HG03196 (cell line): Measurements from ENCODE around the gene TMC1.
"Not testable (repeated sequence)": the region's sequence is repeated elsewhere in the genome, so short reads cannot be mapped to it uniquely, and the experiment has no call there.

Experiments used
- ATAC-seq: cut with Tn5 transposase; IDR thresholded peaks from one replicate; pipeline ENCODE4 v1.9.1; 2021; ENCODE audit not compliant: unreplicated experiment

TMC1 gene

DNA sequence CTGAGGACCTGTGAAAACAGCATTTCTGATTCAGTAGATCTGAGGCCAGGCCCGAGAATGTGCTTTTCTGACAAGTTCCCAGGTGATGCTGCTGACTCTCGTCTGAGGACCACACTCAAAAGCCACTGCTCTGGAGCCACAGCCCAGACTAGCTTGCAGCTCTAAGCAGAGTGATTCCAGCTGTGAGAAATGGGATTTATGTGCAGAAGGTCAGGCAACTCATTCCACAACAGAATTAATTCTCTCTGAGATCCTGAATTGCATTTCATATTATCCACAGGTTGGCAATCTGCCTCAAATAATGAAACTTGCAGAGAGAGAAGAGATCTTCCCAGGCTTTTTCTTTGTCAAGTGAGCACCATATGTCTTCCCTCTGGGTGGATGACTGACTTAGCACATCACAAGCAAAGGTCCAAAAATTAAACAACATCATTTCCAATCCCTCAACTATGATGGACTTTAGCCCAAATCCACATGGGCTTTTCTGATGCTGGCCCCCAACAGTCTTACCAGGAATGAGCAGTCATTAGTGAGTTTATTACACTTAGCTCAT, 291.2 kb downstream of the TMC1 start:
- ATAC-seq, result no peak

DNA sequence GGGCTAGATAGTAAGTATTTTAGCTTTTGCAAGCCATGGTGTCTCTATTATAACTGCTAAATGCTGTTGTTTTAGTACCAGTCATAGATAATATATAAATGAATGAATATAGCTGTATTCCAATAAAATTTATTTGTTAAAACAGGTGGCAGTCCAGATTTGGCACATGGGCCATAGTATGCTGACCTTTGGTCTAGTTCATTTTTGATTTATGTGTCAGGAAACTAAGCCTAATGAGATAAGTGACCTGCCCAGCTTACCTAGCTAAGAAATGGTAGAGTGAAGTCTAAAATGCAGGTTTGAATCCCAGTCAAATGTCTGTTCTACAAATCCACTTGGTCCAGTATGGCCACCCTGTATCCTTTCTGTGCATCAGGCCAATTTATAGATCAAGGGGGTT, 292.1 kb downstream of the TMC1 start:
- ATAC-seq, result no peak

DNA sequence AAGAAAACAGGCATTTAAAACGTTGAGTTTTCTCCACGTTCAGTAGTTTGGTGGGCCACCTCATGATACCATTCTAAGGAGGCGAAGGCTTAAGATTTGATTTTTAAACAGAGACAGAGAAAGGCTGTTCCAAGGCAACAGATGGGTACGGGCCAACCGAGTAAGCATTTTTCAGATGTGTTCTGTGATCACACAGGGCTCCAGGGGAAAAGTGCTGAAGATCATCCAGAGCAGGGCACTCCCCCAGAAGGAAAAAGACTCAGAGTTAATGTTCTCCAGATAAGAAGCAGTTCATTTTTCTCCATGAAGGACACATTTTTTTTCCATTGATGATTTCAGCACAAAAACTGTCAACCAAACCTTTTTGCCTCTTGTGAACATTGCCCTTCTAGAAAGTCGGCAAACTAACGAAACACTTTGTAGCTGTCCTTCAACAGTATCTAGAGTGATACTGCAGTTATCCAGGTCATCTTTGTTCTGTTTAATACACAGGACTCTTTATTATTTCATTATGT, 292.7 kb downstream of the TMC1 start:
- no peak for ATAC-seq

DNA sequence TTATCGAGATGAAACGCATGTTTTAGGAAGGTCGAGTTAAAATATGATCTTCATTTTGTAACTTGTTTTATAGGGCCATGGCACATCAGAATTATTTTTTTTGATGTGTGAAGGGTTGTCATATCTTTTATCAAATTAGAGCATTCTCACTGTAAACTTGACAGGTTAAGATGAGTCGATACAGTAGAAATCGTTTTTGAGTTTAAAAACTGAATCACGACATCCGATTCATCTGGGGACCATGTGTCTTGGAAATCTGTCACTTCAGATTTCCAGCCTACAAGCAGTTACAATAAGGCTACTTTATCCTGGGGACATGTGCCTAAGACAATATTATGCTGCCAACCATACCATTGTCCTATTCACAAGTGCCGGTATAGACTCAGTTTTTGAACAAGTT, 295.3 kb downstream of the TMC1 start:
- ATAC-seq, result no peak

DNA sequence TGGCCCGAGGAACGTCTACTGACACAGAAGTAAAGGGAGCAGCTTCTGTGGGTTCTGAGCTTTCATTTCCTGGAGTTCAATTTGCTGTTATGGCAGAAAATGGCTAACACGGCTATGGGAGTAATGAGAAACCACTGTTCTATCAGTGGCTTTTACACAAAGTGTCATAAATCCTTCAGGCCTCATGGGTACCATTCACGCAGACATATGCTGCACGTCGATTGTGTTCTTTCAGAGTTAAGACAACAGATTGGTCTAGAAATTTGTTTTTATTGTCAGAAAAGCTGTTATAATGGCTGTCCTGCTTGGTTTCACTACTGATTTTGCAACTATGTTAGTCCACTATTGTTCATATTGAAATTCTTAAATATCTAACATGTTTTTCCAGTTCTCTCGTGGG, 296.0 kb downstream of the TMC1 start:
- ATAC-seq, result no peak

DNA sequence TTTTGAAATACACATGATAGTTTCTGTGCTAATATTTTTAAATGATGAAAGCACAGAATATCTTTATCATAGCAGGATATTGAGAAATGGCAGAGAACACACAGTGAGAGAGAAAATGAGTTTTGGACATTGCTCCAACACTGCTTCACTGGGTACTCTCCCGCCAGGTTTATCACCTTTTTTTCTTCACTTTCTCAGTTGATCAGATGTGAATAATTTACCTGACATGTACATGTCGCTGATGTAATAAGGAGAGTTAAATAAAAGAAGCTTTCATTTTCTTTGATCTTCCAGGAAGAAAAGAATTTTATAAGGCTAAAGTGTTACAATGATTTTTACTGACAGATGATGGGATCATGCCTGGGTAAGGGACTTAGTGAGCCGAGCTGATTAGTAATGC, 297.0 kb downstream of the TMC1 start:
- no peak for ATAC-seq

DNA sequence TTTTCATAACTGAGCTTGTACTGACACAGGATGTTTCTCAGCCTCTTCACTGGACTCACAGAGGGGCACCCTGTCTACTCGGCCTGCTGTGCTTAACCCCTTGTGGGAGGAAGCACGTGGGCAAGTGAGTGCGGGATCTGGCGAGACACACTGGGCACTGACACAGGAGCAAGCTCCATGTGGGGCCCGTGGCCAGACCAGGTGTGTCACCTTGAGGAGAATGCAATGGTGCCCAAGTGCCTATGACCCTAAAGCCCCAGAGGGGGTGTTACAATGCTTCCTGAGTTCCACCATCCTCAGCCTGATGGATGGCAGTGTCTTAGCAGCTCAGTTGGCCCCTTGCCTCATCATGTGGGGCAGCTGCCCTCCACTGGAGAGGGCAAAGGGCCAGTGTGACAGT, 302.6 kb downstream of the TMC1 start:
- ATAC-seq, result no peak

DNA sequence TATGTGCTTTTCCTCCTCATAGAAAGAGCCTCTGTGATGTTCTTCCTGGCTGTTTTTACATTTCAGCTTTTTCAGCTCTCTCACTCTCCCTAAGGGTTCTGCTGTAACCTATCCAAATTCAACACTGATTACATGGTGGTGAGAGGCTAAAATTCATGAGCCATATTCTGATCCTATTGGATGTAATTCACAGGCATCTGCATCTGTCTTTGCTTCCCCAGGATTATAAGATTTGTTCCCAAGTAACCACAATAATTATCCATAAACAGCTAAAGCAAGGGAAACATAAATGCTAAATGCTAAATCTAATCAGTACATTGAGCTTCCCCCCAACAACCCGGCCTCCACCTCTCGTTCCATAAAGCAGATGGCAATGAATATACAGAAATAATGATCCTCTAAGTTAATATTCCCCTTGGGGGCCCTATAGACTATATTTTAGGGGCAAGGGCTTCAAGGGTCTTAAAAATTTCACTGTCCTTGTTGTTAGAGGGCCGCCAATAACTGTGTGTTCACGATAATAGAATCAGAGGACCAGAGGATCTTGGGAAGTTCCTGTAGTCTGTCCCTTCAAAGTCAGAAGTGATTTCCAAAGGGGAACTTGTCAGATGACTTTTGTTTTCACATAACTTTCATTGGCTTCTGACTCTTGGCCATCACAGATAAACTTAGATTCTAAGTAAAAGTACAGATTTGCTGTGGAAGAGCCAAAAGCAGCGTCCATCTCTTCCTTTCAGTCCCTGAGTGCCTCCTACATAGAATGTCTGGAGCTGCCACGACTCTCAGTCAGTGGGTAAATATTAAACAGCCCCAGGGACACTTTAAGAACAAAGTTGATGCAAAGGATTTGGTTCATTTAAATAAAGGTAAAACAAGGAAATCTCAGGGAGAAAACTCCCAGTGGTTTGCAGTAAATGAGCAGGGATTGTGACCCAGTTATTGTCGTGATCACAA, 305.9 kb downstream of the TMC1 start:
- ATAC-seq, result no peak

DNA sequence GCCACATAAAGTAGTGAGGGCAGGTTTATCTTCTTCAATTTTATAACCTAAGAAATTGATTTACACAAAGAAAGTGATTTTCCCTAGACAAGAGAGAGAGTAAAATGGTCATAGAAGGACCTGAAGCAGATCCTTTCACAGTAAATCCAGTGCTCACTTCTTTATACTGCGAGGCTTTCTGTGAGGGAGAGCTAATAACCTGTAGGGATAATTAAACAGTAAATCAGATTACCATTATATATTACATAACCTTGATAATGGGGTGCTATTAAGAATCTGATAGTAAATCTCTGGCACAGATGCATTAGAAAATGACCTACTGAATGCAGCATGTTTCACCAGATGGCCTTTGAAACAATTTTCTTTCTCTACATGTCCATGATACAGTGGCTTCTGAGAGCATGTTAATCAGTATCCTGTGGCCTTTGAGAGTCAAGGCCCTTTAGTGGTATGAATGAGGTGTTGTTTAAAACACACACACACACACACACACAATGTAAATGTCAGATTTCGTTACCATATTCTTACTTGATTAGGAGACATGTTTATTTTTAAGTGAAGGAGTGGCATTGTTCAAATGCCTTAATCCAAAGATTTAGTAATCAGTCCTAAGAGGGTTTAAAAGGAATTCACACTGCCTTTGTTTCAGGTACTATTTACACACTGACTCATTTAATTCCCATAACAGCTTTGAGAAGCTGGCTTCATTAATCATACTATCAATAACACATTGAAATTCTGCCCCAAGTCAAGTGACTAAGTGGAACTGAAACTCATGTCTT, 306.7 kb downstream of the TMC1 start:
- no peak for ATAC-seq

DNA sequence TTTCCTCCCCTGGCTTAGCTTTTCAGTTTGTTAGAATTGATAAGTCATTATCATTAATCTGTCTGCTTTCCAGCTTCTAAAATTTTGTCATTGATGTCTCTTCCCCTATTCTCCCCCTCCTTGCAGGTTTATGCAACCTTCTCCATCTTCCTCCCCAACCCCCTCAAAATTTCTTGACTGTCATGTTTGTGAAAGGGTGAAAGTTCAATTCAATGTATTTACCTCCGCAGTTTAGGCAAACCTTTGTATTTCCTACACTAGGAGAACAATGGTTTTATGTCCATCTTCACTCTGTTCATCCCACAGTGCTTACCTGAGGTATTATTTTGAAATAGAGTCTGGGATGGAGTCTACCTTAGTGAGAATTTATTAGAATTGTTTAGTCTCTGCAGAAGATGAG, 313.6 kb downstream of the TMC1 start:
- ATAC-seq, result no peak

DNA sequence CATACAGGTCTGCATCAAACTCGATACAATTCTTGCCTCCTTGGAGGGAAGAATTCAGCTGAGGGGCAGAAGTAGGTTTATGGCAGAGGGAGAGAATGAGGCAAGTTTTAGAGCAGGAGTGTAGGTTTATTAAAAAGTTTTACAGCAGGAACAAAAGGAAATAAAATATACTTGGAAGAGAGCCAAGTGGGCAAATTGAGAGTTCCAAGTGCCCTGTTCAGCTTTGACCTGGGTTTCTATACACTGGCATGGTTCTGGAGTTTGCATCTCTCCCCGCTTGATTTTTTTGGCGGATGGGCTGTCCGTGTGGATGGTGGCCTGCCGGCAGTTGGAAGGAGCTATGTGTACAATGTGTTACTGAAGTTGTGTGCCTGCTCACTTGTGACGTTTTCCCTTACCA, 315.4 kb downstream of the TMC1 start:
- ATAC-seq, result no peak

DNA sequence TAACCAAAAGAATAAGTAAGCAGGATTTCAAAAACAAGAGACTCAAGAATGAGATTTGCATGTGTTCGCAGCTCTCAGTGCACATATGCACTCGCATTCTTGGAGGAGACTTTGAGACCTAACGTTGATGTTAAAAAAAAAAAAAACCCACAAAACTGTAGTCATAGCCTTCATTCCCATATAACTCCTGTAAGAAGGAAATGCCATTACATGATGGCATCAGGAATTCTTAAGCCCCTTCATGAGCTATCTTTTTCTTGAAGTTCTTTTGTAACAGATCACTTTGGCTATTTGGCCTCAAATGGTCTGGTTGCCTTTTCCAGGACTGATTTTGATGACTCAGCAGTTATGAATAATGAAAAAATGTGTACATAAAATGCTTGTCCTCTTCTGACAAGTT, 317.7 kb downstream of the TMC1 start:
- no peak for ATAC-seq

DNA sequence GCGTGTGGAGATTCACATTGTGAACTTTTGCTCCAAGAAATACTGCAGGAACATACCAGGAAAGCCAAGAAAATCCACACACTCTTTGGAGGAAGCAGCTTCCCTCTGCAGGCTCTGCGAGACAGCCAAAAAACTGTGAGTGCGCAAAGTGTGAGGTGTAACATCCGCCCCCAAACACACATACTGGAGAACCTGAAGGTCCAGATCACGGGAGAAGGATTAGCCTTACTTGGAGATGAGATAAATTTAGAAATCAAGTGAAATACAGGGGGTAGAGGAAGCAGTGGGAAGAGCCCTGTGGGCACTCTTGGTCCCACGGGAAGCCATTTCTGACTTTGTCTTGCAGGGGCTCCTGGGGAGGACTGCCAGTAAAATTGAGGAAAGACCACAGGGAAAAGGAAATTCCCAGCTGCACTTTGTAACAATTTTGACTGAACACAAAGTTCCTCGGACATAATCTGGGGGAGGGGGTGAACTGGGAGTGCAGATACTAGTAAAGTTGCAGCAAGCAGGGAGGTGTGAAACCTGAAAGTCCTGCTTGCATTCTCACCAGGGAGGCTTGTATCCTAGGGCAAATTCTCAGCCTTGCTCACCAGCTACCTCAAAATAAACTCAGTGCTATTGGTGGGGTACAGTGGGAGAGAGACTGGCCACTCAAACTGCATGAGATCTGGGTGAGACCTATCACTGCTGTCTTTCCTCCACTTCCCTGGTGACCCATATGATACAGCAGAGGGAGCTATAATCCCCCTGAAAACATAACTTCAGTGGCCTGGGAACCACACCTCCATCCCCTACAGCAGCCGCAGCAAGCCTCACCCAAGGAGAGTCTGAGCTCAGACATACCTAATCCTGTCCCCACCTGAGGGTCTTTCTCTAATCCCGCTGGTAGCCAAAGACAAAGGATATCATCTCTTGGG, 322.4 kb downstream of the TMC1 start:
- ATAC-seq, result no peak

DNA sequence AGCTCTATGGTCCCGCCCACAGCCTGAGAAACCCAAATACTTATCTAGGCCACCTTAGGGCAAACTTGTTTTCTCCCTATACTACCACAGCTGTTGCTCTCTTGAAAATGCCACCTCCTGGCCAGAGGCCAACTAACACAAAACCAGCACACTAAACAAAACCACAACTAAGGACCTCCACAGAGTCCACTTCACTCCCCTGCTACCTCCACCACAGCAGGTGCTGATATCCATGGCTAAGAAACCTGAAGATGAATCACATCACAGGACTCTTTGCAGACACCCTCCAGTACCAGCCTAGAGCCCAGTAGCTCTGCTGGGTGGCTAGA, 323.0 kb downstream of the TMC1 start:
- ATAC-seq, result no peak

DNA sequence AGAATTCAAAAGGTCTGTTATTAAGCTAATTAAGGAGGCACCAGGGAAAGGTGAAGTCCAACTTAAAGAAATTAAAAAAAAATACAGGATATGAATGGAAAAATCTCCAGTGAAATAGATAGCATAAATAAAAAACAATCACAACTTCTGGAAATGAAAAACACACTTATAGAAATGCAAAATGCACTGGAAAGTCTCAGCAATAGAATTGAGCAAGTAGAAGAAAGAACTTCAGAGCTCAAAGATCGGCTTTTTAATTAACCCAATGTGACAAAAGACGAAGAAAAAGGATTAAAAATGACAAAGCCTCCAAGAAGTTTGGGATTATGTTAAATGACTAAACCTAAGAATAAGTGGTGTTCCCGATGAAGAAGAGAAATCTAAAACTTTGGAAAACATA, 323.6 kb downstream of the TMC1 start:
- not testable (repeated sequence) for ATAC-seq

DNA sequence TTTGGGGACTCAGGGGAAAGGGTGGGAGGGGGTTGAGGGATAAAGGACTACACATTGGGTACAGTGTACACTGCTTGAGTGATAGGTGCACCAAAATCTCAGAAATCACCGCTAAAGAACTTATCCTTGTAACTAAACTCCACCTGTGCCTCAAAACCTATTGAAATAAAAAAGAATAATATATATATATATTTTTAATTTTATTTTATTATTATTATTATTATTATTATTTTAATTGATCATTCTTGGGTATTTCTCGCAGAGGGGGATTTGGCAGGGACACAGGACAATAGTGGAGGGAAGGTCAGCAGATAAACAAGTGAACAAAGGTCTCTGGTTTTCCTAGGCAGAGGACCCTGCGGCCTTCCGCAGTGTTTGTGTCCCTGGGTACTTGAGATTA, 328.8 kb downstream of the TMC1 start:
- ATAC-seq, result not testable (repeated sequence)

DNA sequence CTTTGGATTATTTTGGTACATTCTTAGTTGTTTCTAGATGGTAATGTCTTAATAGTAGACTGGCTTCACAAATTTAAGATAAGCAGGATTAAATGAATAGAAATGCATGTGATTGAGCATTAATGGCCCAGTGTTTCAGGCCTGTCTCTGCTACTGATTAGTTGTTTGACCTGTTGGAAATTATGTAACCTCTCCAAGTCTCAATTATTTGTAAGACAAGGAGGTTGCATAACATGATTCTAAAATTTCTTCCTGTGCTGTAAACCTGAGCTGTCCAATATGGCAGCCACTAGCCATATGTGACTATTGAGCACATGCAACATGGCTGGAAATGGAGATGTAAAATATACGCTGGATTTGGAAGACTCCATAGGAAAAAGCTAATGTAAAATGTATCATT, 333.9 kb downstream of the TMC1 start:
- ATAC-seq, result no peak

DNA sequence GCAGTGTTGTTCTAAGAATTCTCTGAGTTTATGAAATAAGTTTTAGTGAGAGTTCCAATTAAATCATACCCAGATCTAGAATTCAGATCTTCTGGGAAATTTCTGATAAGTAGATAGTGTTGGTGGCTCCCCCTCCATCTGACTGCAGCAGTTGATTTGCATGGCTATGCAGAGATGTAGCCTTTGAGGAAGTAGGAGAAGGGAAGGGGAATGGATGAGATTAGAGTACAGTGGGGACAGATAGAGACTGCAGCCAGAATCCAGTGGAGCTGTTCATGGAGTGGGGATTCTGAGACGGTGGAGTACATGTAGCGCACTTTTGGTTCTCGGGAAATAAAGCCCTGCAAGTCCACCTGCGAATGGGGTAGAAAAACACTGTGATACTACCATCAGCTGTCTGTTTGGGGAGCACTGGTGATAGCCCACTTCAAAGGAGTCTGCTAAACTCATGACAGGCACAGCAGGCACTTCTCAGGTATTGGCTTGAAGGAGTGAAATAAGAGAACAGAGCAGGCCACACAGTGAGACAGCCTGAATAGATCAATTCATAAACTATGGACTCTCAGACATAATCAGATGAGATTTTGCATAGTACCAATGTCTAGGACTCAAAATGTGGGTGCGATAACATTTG, 334.6 kb downstream of the TMC1 start:
- ATAC-seq, result no peak

DNA sequence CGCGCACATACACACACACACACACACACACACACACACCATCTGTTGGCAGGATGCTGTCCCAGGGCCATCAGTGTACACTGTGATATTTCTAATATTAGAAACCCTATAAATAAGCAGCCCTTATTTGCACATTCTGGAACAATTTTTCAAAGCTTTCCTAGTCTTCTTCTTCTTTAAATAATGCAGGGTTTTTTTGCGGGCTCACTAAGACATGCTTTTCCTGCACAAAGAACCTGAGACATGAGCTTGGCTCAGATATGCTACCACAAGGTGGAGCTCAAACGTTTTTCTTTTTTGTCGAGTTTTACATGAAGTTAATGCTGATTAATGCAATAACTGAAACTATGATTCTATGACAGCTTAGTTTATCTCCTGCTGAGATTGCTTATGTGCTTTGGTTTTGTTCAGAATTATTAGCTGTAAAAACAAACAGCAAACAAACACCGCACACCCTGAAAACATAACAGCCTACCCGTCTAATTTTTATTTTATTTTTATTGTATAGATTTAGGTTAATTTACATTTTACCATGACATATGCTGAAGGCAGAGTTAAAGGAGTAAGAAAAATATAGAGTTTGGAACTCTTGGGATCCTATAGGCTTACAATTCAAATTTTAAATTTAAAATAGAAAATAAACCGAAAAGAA, 335.7 kb downstream of the TMC1 start:
- no peak for ATAC-seq

DNA sequence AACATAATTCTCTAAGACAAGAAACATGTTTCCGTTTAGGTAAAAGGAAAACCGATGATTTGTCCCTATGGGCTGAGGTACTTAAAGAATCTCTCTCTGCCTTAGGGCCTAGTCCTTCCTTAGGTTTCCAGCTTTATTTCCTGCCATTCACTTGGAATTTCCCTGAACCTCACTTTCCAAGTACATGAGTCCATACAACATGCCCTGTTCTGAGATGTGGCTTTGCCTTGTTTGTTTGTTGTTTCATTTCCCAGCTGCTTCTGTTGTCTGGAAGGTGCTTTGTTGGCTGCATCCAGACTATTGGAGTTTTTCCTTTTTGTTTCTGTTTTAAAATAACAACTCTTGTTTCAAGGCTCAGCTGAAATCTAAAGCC, 336.2 kb downstream of the TMC1 start:
- ATAC-seq, result no peak
